CD4-positive, alpha-beta T cell treated with Interleukin-6 at 100 ng/mL for 8 hours (primary cell): Measurements from ENCODE around the gene EFNB2.

ENCODE experiments used
- DNase-seq: peaks from one replicate; pipeline ENCODE4 v3.0.0-alpha.2; 2020; ENCODE audit warnings: mixed read lengths, low spot score

Gene EFNB2

DNA sequence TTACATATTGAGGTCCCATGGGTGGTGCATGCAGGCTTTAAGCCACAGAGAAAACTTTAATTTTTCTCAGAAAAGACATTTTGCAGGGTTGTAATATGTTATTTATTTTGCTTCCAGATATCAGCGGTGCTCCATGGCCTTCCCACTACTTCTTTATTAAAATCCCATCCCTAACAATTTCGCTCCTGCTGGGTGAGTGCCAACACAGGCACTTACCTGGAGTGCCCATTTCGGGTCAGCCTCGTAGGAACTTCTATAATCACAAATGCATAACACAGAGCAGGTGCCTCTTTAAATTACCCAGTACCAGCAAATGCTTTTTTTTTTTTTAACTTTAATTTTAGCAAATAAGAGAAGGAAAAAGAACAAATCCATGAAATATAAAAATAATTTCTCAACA lies 86.4 kb downstream of the EFNB2 start:
- no peak for DNase-seq

DNA sequence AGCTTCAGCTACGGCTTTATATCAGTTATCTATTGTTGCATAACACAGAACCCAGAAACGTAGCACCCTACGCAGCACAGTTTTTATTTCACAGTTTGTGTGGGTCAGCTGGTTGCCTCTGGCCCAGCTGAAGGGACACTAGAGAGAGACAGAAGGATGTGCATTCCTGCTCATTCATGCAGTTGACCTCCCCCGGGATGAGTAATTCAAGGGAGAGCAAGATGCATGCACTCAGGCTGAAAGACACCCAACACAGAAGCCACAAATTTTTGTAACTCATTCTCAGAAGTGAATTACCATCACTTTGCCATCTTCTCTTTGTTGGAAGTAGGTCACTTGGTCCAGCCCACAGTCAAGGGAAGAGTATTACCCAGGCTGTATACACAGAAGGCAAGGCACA lies 89.5 kb downstream of the EFNB2 start:
- DNase-seq = no peak

GRCh38 chr13:106443607-106444322 lies 91.7 kb downstream of the EFNB2 start:
- no peak for DNase-seq

- DNase-seq = no peak
These were observed 94.6 kb downstream of the EFNB2 start for GRCh38 chr13:106440866-106441265.
